HS-5 (cell line): ENCODE measurements around the gene CFL1.

ENCODE experiments used
- DNase-seq: peaks from one replicate; pipeline ENCODE4 v3.0.0-alpha.2; 2012; ENCODE audit warnings: low read depth

The CFL1 gene

DNA sequence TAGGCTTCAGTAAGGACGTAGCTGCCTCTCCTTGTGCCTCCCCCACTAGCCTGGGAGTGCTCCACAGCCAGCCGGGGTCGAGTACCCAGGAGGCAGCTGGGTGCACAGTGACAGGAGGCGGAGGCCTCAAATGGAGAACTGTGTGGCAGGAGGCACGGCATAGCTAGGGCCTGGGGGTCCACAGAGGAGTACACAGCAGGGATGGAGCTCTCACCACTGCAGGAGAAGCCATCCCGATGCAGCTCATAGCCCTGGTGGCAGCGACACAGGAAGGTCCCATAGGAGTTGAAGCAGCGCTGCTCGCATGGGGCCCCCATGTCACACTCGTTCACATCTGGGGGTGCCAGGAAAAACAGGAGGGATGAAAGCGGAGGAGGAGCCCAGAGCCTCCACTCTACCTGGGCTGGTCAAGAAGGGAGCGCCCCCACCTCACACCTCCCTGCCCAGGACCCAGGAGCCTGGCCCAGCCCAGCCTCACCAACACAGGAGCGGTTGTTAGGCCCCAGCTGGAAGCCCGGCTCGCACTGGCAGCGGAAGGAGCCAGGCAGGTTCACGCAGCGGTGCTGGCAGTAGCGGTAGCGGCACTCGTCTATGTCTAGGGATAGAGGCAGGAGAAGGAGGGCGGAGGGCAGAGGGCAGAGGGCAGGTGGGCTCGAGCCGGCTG is 11.8 kb upstream of the CFL1 start:
- no peak for DNase-seq

GRCh38 chr11:65868907-65869306 is 10.9 kb upstream of the CFL1 start:
- no peak for DNase-seq

- DNase-seq: no peak
Measured at GRCh38 chr11:65868076-65868667, 10.2 kb upstream of the CFL1 start.

DNA sequence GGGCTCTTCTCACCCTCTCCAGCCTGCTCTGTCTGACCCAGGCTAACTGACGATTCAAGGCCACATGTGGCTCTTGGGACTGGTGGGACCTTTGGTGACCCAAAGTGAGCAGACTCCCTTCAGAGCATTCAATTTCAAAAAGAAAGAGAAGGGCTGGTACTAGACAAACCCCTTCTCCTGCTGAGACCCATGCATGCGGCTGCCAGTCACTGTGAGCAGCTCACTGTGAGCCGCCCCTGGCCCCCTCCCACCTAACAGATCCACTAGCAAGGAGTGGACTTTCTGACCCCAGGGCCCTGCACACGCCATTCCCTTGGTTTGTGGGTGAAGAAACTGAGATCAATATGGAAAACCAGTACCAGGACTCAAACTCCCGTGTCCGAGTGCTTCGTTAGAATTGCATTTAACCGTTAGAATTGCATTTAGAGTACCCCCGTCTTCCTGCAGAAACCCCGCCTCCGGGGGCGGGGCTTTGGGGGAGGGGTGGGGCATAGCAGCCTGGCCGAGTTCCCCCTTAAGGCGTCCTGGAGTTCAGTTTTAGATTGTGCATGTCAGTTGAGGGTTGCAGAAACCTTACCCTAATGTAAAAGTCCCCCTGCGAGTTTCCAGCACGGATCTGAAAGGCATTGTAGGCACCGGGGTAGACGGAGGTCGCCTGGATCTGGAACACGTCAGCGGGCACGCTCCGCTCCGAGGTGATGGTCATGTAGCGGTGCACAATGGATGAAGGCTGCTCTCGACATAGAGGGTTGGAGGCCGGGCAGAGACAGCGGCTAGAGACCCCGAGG is 9.5 kb upstream of the CFL1 start:
- DNase-seq: no peak

- no peak for DNase-seq
Measured at GRCh38 chr11:65866509-65867283, 8.7 kb upstream of the CFL1 start.

DNA sequence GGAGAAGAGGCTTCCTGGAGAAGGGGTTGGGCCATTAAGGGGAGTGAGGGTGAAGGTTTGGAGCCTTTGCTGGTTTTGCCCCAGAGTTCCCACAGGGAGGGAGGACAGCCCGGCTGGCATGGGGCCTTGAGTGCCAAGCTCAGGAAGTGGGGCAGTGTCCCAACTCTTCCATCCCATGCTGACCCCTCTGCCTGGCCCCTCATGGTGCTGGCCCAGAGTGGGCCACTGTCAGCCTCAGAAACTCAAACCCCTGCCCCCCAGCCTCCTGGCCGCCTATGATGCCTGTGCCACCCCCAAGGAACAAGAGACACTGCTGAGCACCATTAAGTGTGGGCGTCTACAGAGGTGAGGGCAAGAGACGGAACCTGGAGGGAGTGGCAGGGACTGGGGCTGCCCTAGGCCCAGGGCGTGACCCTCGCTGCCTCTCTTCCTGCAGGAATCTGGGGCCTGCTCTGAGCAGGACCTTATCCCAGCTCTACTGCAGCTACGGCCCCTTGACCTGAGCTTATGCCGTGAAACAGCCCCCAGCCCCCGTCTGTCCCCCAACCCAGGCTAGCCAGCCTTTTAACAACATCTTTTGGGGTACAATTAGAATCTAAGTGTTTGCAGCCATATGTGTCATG is 7.7 kb upstream of the CFL1 start:
- DNase-seq: no peak

DNA sequence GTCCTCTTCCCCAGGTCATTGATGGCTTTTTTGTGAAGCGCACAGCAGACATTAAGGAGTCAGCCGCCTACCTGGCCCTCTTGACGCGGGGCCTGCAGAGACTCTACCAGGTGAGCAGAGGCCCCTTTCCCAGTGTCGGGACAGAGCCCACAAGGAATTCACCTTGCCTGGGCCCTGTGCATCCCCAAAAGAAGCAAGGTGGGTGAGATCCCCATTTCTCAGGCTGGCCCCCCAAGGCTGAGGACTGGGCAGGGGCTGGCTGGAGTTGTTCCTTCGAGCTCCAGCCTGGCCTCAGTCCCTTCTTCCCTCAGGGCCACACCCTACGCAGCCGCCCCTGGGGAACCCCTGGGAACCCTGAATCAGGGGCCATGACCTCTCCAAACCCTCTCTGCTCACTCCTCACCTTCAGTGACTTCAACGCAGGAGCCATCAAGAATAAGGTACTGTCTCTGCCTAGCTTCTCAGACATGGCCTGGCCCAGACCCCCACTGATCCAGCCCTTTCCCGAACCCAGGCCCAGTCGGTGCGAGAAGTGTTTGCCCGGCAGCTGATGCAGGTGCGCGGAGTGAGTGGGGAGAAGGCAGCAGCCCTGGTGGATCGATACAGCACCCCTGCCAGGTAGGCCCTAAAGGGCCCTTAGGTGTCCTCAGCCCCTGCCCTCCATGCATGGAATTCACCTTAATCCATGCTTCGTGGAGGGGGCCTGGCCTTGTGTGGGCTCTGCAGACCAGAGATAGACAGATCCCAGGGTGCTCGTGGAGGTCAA is 6.9 kb upstream of the CFL1 start:
- DNase-seq: no peak

DNA sequence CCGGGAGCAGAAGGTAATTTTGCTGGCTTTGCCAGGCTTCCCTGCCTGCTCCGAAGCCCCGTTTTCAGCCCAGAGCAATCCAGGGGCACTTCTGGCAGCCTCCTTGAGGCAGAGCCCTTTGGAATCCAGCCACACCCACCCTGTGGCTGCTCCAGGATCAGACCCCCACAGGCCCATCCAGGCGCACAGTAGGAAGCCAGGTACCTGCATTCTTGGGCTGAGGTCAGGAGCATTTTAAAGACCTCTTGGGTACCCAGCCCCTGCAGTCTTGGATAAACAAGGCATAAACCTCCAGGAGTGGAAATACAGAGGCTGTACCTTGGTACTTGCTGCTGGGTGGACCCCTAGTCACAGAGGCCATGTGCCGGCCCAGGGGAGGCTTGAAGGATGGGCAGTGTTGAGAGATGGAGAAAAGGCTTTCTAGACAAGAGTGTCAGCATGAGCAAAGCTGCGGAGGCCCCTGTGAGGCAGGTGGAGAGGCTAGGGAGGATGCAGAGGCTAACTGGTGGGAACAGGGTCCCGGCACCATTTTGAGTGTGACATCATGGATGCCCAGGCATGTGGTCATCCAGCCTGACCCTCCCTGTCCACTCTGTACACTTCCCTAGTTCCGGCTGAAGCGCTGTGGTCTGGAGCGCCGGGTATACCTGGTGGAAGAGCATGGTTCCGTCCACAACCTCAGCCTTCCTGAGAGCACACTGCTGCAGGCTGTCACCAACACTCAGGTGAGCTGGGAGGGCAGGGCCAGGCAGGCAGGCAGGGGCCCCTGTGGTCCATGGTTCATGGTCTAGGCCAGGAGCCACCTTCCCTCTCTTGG is 6.1 kb upstream of the CFL1 start:
- no peak for DNase-seq

DNA sequence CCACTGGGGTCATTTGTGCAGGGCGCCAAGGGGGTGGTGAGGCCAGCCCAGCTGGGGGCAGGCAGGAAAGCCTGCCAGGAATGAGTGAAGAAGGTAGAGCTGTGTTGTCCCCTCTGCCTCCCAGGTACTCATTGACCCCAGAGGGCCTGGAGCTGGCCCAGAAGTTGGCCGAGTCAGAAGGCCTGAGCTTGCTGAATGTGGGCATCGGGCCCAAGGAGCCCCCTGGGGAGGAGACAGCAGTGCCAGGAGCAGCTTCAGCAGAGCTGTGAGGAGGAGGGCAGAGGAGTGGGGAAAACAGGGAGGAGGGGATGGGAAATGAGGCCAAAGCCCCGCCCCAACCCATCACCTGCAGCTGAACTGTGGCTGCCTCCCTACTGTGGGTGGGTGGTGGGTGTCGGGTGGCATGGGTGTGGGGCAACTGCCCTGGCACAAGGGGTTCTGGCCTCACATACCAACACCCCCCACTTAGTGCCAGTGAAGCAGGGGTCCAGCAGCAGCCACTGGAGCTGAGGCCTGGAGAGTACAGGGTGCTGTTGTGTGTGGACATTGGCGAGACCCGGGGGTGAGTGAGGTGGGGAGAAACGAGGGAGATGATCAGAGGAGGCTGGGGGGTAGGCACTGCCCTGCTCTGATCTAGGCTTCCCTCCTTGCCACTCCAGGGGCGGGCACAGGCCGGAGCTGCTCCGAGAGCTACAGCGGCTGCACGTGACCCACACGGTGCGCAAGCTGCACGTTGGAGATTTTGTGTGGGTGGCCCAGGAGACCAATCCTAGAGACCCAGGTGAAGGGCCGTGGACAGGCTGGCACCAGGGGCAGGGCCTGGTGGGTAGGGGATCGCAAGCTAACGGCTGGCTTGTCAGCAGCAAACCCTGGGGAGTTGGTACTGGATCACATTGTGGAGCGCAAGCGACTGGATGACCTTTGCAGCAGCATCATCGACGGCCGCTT is 5.2 kb upstream of the CFL1 start:
- DNase-seq: no peak

- no peak for DNase-seq
Measured at GRCh38 chr11:65862191-65862735, 4.3 kb upstream of the CFL1 start.

DNA sequence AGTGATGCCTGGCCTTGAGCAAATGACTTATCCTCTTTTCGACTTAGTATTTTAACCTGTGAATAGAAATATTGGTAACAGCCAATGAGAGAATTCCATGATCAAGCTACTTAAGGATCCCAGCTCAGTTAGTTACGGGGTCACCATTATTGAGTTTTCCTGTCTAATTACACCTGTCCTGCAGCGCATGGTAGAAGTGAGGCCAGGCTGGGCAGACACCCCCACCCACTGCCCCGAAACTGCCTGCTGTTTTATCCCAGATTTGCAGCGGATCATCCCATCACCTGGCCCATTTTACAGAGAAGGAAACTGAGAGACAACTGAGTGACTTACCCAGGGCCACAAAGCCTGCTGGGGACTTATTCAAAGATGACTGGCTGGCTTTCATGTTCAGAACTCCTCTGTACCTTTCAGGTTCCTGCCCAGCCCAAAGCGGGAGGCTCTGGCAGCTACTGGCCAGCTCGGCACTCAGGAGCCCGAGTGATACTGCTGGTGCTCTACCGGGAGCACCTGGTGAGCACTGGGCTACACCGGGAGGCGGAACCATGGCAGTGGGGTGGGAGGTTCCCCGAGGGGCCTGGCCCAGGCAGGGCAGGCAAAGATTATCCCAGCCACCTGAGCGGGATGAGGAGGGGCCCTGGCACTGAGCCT is 3.7 kb upstream of the CFL1 start:
- DNase-seq: no peak

DNA sequence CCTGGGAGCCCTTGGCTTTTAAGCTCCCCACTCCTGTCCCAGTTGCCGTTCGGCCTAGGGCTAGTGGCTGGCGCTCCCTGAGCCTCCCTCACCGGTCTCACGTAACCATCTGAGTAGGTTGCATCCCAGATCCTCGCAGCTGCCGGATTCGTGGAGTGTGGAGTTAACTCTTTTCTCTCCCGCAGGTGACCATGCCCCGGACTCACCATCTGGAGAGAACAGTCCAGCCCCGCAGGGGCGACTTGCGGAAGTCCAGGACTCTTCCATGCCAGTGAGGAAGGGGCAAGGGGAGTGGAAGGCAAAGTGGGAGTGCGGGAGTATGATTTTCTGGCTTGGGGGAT is 3.2 kb upstream of the CFL1 start:
- no peak for DNase-seq

- DNase-seq: peak; percentile 92
Measured at GRCh38 chr11:65860278-65861164, 2.5 kb upstream of the CFL1 start, which contains the start of gene MUS81. Gene MUS81, plus strand, starts transcription at chr11:65860433. Its CDS starts 321 bp downstream, at chr11:65860754.

GRCh38 chr11:65859812-65860277 is 1.9 kb upstream of the CFL1 start:
- DNase-seq: no peak

GRCh38 chr11:65859095-65859811 is 1.3 kb upstream of the CFL1 start:
- DNase-seq: peak; percentile 74

- no peak for DNase-seq
Measured at GRCh38 chr11:65858681-65859087, 704 bp upstream of the CFL1 start.

GRCh38 chr11:65857500-65857852 is 504 bp downstream of the CFL1 start:
- DNase-seq: no peak
